ENCODE results near the gene AUTS2.

DNA sequence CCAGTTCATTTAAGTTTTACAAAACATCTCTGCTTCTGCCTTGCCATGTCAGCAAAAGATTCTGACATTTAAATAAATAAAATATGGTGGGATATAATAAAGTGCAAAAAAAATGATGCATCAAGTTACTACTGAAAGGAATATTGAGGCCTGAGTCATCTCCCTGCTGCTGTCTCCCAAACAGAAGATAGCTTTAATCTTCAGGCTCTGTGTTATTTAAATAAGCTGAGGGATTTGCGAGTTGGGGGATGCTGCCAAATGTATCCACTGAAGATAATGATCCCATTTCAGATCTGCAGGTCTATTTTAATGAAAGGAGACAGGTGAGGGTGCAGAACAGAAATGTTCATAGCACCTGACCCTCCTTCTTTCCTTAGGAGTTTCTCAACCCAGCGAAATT is 720.8 kb downstream of the AUTS2 start:
- TF ChIP-seq POLR2AphosphoS5 (IDR thresholded peaks at IDR 0.05), result no peak
- no peak for TF ChIP-seq POLR2A (IDR thresholded peaks at IDR 0.05)
- TF ChIP-seq, protein P1, sequence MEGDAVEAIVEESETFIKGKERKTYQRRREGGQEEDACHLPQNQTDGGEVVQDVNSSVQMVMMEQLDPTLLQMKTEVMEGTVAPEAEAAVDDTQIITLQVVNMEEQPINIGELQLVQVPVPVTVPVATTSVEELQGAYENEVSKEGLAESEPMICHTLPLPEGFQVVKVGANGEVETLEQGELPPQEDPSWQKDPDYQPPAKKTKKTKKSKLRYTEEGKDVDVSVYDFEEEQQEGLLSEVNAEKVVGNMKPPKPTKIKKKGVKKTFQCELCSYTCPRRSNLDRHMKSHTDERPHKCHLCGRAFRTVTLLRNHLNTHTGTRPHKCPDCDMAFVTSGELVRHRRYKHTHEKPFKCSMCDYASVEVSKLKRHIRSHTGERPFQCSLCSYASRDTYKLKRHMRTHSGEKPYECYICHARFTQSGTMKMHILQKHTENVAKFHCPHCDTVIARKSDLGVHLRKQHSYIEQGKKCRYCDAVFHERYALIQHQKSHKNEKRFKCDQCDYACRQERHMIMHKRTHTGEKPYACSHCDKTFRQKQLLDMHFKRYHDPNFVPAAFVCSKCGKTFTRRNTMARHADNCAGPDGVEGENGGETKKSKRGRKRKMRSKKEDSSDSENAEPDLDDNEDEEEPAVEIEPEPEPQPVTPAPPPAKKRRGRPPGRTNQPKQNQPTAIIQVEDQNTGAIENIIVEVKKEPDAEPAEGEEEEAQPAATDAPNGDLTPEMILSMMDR (IDR thresholded peaks at IDR 0.05), result no peak
